Activated CD4-positive, alpha-beta T cell treated with anti-CD3 and anti-CD28 coated beads for 36 hours (primary cell): Measurements from ENCODE around the gene ALG9. TPM values are rescaled to one million over a fixed set of nuclear protein-coding genes. Genes with fewer than 3 reads are reported as not detected.

Source experiments
- total RNA-seq, 2 experiments: library from RNA; stranded (reverse); gene quantifications; one replicate each; pipeline ENCODE4 v1.2.3, GENCODE V29; 2021

The ALG9 gene
- total RNA-seq, 2 experiments from 2014 or later, result 30.4 to 41.2 TPM

Other genes starting within 250 kb of the ALG9 start
- gene PPP2R1B, start 105.2 kb downstream of the ALG9 start, total RNA-seq, result 10 to 100 TPM; 39.1 to 53.9 TPM
- gene FDXACB1, start 7.6 kb upstream of the ALG9 start, total RNA-seq, result 1 to 10 TPM; 5.9 to 6.0 TPM
- gene CFAP68, start 8.0 kb upstream of the ALG9 start, total RNA-seq, result 10 to 100 TPM; 32.1 to 49.7 TPM
- not detected for gene CRYAB, start 40.2 kb upstream of the ALG9 start, total RNA-seq
- gene HSPB2, start 41.2 kb upstream of the ALG9 start, total RNA-seq, result not detected
- not detected for gene C11orf52, start 47.3 kb upstream of the ALG9 start, total RNA-seq
- 10 to 100 TPM in 1 of 2 experiments, 1 to 10 TPM in 1; 10.0 to 14.0 TPM for gene DIXDC1, start 65.8 kb upstream of the ALG9 start, total RNA-seq
- gene DLAT, start 153.8 kb upstream of the ALG9 start, total RNA-seq, result 10 to 100 TPM; 47.8 to 49.1 TPM
- gene PIH1D2, start 202.4 kb upstream of the ALG9 start, total RNA-seq, result under 1 TPM; 0.57 to 0.61 TPM
- 10 to 100 TPM; 23.7 to 45.3 TPM for gene NKAPD1, start 202.7 kb upstream of the ALG9 start, total RNA-seq
- gene TIMM8B, start 215.2 kb upstream of the ALG9 start, total RNA-seq, result 10 to 100 TPM; 50.5 to 52.6 TPM
- 10 to 100 TPM; 79.8 to 84.9 TPM for gene SDHD, start 215.3 kb upstream of the ALG9 start, total RNA-seq